GM12878 (cell line): Measurements from ENCODE around the gene ATP5MK. TPM values are rescaled to one million over a fixed set of nuclear protein-coding genes. Genes with fewer than 3 reads are reported as not detected.
"Not testable (repeated sequence)": the region's sequence is repeated elsewhere in the genome, so short reads cannot be mapped to it uniquely, and the experiment has no call there.

Source experiments
- ATAC-seq: fragments of 200-7000 bp; cut with Tn5 transposase; 3 replicates; pipeline ENCODE4 v1.9.1; 2020; ENCODE audit warnings: mild to moderate bottlenecking, moderate library complexity
- BruUV-seq: library from RNA; stranded (reverse); fragments of 400-500 nt; replicated peaks from 2 replicates; lab custom pipeline; 2021; lab: Mats Ljungman, UMichigan
- CTCF ChIA-PET: fragments of 300-600 bp; sonication (Branson Sonifier 250); formaldehyde crosslinking; extraction: SDS; loops from one replicate; lab custom pipeline; 2021; ENCODE audit warnings: inconsistent platforms; lab: Yijun Ruan, JAX
- POLR2A ChIA-PET: fragments of 350-600 bp; formaldehyde crosslinking; extraction: SDS; loops from one replicate; lab custom pipeline; 2021; ENCODE audit warnings: inconsistent platforms; lab: Charles Lee
- RAD21 ChIA-PET: fragments of 300-600 bp; sonication (Branson Sonifier 250); formaldehyde crosslinking; loops from one replicate; lab custom pipeline; 2023; ENCODE audit warnings: antibody characterized with exemption; ENCODE audit not compliant: unreplicated experiment; lab: Charles Lee
- SMC1A ChIA-PET: fragments of 300-600 bp; sonication (Branson Sonifier 250); formaldehyde crosslinking; loops from one replicate; lab custom pipeline; 2023; ENCODE audit not compliant: unreplicated experiment, uncharacterized antibody; lab: Charles Lee
- DNase-seq: peaks from one replicate; pipeline ENCODE4 v3.0.0-alpha.2; 2011; ENCODE audit warnings: low read depth, low spot score
- FAIRE-seq: peaks from 3 replicates; lab custom pipeline; 2011; peaks lifted over from hg19 to GRCh38; lab: Jason Lieb, UNC
- H2AFZ ChIP-seq: 2 replicates; pipeline ENCODE4 v1.6.0; 2011; ENCODE audit warnings: low read depth, low read length, control low read depth; ENCODE audit not compliant: control insufficient read depth
- H3K27ac ChIP-seq: 2 replicates; pipeline ENCODE4 v1.5.1; 2011; ENCODE audit warnings: control low read depth; ENCODE audit not compliant: control insufficient read depth, insufficient read depth
- H3K27me3 ChIP-seq, 2 experiments: replicated peaks in 1 of 2; 2 replicates each; pipeline versions ENCODE4 v1.6.0 to v1.6.1; 2011; ENCODE audit warnings: low read length in 1 of 2; ENCODE audit not compliant: control insufficient read depth in 2 of 2, insufficient read depth in 2 of 2
- H3K36me3 ChIP-seq, 2 experiments: 2 replicates each; pipeline ENCODE4 v1.5.1; 2011; ENCODE audit warnings: low read length in 1 of 2; ENCODE audit not compliant: control insufficient read depth in 2 of 2, insufficient read depth in 2 of 2
- H3K4me1 ChIP-seq: 2 replicates; pipeline ENCODE4 v1.6.1; 2011; ENCODE audit warnings: mild to moderate bottlenecking, low read length, moderate library complexity, mixed read lengths; ENCODE audit not compliant: control insufficient read depth, insufficient read depth
- H3K4me2 ChIP-seq: 2 replicates; pipeline ENCODE4 v1.6.0; 2011; ENCODE audit warnings: control low read depth; ENCODE audit not compliant: control insufficient read depth, insufficient read depth
- H3K4me3 ChIP-seq: fragments of 200-600 bp; sonication (generic); 2 replicates; pipeline ENCODE4 v1.5.1; 2016
- H3K79me2 ChIP-seq: 2 replicates; pipeline ENCODE4 v1.6.0; 2011; ENCODE audit warnings: low read length; ENCODE audit not compliant: control insufficient read depth, insufficient read depth
- H3K9ac ChIP-seq: 2 replicates; pipeline ENCODE4 v1.8.0; 2011; ENCODE audit warnings: low read length, control low read depth, mixed read lengths; ENCODE audit not compliant: control insufficient read depth, insufficient read depth
- H3K9me3 ChIP-seq: replicated peaks from 3 replicates; pipeline ENCODE4 v1.5.1; 2011; ENCODE audit warnings: mild to moderate bottlenecking, low read length; ENCODE audit not compliant: control insufficient read depth, insufficient read depth
- H4K20me1 ChIP-seq: 2 replicates; pipeline ENCODE4 v1.6.0; 2011; ENCODE audit not compliant: control insufficient read depth, insufficient read depth
- FOXM1 ChIP-seq: IDR thresholded peaks from 2 replicates; pipeline ENCODE4 v1.6.1; 2012; ENCODE audit warnings: low read depth, mild to moderate bottlenecking, inconsistent platforms, low read length, moderate library complexity
- HCFC1 ChIP-seq: fragments of 150-350 bp; IDR thresholded peaks from 2 replicates; pipeline ENCODE4 v1.6.1; 2014; ENCODE audit warnings: low read length
- JUND ChIP-seq: IDR thresholded peaks from 2 replicates; pipeline ENCODE4 v1.6.1; 2012; ENCODE audit warnings: low read depth, mild to moderate bottlenecking, low read length, improper control_type of control experiment, moderate library complexity
- NFIC ChIP-seq: IDR thresholded peaks from 2 replicates; pipeline ENCODE4 v1.6.1; 2012; ENCODE audit warnings: low read depth, mild to moderate bottlenecking, inconsistent platforms, low read length, moderate library complexity
- POLR2AphosphoS5 ChIP-seq: IDR thresholded peaks from 2 replicates; pipeline ENCODE4 v1.6.1; 2011; ENCODE audit warnings: mild to moderate bottlenecking, low read length, inconsistent platforms
- SREBF1 ChIP-seq: IDR thresholded peaks from 2 replicates; pipeline ENCODE4 v1.6.1; 2012; ENCODE audit warnings: mild to moderate bottlenecking, low read length
- WGBS: methylation state at CpG from one replicate; pipeline ENCODE4 v1.1.6; 2016; ENCODE audit warnings: low lambda C conversion rate; ENCODE audit not compliant: insufficient replicate concordance, insufficient coverage; ENCODE audit errors: missing lambda C conversion rate; 5-methylcytosine and 5-hydroxymethylcytosine counted together
- in situ Hi-C: fragments of 300-500 bp; cut with MboI; formaldehyde crosslinking; loops from 9 replicates; pipeline ENCODE4 v1.14.3; 2018; ENCODE audit warnings: mixed read lengths
- intact Hi-C: fragments of 100-400 bp; cut with micrococcal nuclease; formaldehyde crosslinking; loops from one replicate; pipeline ENCODE4 v1.14.2; 2022; ENCODE audit not compliant: unreplicated experiment
- polyA plus RNA-seq, 11 experiments: library from polyadenylated mRNA; depleted of rRNA in 4 of 11; unstranded in 6 of 11; stranded (reverse) in 5 of 11; fragments of >200 nt; fragmentation: Nextera tagmentation in 4 of 11; fragmentation: Illumina TruSeq in 1 of 11; extraction: Ambion mirVana in 4 of 11; extraction: Trizol in 1 of 11; gene quantifications; 1 replicate in 1 of 11; 2 replicates in 10 of 11; pipeline versions ENCODE4 v1.2.1 to v1.2.3, GENCODE V29; 2011 to 2016; ENCODE audit warnings: inconsistent platforms in 2 of 11, missing spikeins in 2 of 11, low read depth in 1 of 11
- total RNA-seq, 4 experiments: library from RNA; depleted of rRNA in 3 of 4; stranded (reverse); fragments of >200 nt in 3 of 4; fragmentation: Illumina TruSeq in 1 of 4; extraction: Trizol in 1 of 4; gene quantifications; 2 replicates each; pipeline versions ENCODE4 v1.2.1 to v1.2.3, GENCODE V29; 2013 to 2021
- TF ChIP-seq, protein P1 (sequence below): fragments of 450-650 bp; IDR thresholded peaks from 2 replicates; pipeline ENCODE4 v1.6.1; 2016; ENCODE audit warnings: mild to moderate bottlenecking, moderate library complexity, borderline replicate concordance

The ATP5MK gene
- total and polyA plus RNA-seq, 10 of the 15 experiments (the other 5 are each of a cell fraction or from before 2014, with no cell fraction given): 240 to 1,790 (median 626) TPM

DNA sequence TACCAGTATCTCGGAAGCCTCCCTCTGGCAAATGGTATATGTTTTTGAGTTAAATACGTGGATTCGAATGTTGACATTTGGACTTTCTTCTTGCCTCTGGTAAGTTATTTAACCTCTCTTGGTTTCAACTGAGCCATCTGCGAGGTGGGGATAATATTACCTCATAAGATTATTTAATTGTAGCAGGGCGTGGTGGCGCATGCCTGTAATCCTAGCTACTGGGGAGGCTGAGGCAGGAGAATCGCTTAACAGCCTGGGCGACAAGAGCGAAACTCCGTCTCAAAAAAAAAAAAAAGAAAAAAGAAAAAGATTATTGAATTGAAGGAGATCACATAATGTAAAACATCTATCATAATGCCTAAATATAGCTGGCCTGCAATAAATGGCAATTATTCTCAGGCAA is 28.9 kb downstream of the ATP5MK start (continued):
- TF ChIP-seq, protein P1, sequence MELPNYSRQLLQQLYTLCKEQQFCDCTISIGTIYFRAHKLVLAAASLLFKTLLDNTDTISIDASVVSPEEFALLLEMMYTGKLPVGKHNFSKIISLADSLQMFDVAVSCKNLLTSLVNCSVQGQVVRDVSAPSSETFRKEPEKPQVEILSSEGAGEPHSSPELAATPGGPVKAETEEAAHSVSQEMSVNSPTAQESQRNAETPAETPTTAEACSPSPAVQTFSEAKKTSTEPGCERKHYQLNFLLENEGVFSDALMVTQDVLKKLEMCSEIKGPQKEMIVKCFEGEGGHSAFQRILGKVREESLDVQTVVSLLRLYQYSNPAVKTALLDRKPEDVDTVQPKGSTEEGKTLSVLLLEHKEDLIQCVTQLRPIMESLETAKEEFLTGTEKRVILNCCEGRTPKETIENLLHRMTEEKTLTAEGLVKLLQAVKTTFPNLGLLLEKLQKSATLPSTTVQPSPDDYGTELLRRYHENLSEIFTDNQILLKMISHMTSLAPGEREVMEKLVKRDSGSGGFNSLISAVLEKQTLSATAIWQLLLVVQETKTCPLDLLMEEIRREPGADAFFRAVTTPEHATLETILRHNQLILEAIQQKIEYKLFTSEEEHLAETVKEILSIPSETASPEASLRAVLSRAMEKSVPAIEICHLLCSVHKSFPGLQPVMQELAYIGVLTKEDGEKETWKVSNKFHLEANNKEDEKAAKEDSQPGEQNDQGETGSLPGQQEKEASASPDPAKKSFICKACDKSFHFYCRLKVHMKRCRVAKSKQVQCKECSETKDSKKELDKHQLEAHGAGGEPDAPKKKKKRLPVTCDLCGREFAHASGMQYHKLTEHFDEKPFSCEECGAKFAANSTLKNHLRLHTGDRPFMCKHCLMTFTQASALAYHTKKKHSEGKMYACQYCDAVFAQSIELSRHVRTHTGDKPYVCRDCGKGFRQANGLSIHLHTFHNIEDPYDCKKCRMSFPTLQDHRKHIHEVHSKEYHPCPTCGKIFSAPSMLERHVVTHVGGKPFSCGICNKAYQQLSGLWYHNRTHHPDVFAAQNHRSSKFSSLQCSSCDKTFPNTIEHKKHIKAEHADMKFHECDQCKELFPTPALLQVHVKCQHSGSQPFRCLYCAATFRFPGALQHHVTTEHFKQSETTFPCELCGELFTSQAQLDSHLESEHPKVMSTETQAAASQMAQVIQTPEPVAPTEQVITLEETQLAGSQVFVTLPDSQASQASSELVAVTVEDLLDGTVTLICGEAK: peak; percentile 79; the same call in 1 of the 2 replicates
- TF ChIP-seq FOXM1: no peak
- TF ChIP-seq POLR2AphosphoS5: no peak
- TF ChIP-seq HCFC1: no peak
- TF ChIP-seq JUND: 0 out of 2 replicates have a peak, but pooled peaks have one; percentile 2
- TF ChIP-seq SREBF1: no peak
- no peak for TF ChIP-seq NFIC
- TF ChIP-seq, all 136 proteins: peak for 8

DNA sequence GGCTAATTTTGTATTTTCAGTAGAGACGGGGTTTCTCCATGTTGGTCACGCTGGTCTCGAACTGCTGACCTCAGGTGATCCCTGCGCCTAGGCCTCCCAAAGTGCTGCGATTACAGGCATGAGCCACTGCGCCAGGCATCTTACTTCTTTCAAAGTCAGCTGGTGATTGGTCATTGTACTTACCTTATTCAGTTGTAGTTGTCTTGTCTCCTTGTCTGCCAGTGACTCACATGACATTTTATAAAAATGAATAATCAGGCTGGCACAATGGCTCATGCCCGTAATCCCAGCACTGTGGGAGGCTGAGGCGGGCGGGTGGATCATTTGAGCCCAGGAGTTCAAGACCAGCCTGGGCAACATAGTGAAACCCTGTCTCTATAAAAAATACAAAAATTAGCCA is 35.5 kb downstream of the ATP5MK start:
- H3K79me2 ChIP-seq, H4K20me1 ChIP-seq, H3K4me1 ChIP-seq, BruUV-seq, ATAC-seq, DNase-seq, H3K9ac ChIP-seq, H3K9me3 ChIP-seq, intact Hi-C loops, in situ Hi-C loops, CTCF ChIA-PET, POLR2A ChIA-PET, H3K27me3 ChIP-seq, H3K4me3 ChIP-seq, FAIRE-seq, RAD21 ChIA-PET, H2AFZ ChIP-seq, H3K4me2 ChIP-seq, H3K36me3 ChIP-seq, H3K27ac ChIP-seq: not testable (repeated sequence)
- SMC1A ChIA-PET: interaction anchor here (0.6 to 0.7 kb wide), 3 partner anchors 33 to 52 kb away, joined by 3 to 4 read pairs (median 3); no protein-coding TSS in a partner anchor
- 95% methylated on average over 9 of the region's 9 CpGs for WGBS

DNA sequence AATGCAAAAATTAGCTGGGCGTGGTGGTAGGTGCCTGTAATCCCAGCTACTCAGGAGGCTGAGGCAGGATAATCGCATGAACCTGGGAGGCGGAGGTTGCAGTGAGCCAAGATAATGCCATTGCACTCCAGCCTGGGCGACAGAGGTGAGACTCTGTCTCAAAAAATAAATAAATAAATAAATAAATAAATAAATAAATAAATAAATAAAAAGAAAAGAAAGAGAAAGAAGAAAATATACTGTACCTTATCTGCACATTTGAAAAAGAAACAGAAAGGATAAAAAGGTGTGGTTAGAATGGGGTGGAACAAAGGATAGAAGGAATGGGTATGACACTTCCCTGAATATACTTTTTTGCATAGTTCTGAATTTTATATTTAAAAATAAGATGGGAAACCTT is 36.8 kb downstream of the ATP5MK start:
- RAD21 ChIA-PET, H3K4me1 ChIP-seq, H3K27me3 ChIP-seq, FAIRE-seq, BruUV-seq, H3K4me2 ChIP-seq, H3K79me2 ChIP-seq, CTCF ChIA-PET, in situ Hi-C loops, H2AFZ ChIP-seq, H3K9ac ChIP-seq, H3K4me3 ChIP-seq, H3K9me3 ChIP-seq, intact Hi-C loops, ATAC-seq, H3K27ac ChIP-seq, H3K36me3 ChIP-seq, H4K20me1 ChIP-seq, DNase-seq: not testable (repeated sequence)
- WGBS: 78% methylated on average over 4 of the region's 4 CpGs
- POLR2A ChIA-PET: interaction anchor here (0.7 to 0.9 kb wide), 2 partner anchors 9 to 426 kb away, joined by 3 read pairs; no protein-coding TSS in a partner anchor
- SMC1A ChIA-PET: interaction anchor here (1.2 kb wide), 1 partner anchor 9 kb away, joined by 4 read pairs; the partner anchor contains the start of gene TAF5
